HepG2 (cell line): Measurements from ENCODE around the gene IL32. TPM values are rescaled to one million over a fixed set of nuclear protein-coding genes. Genes with fewer than 3 reads are reported as not detected.
A peak's percentile ranks its signal among the peaks of the same experiment; 100 is the strongest.

Experiments
- AHDC1 ChIP-seq: sonication (generic); formaldehyde crosslinking; IDR thresholded peaks from 2 replicates; pipeline ENCODE4 v1.5.1; 2020; ENCODE audit warnings: mild to moderate bottlenecking, missing genetic modification reagents, borderline replicate concordance
- CHCHD3 ChIP-seq: sonication (generic); formaldehyde crosslinking; IDR thresholded peaks from 2 replicates; pipeline ENCODE4 v1.8.0; 2022; ENCODE audit warnings: mild to moderate bottlenecking, missing genetic modification reagents, moderate library complexity
- EEA1 ChIP-seq: sonication (generic); formaldehyde crosslinking; IDR thresholded peaks from 2 replicates; pipeline ENCODE4 v1.5.1; 2020; ENCODE audit warnings: mild to moderate bottlenecking, missing genetic modification reagents, borderline replicate concordance
- KLF16 ChIP-seq, 2 experiments: sonication (generic) in 1 of 2; formaldehyde crosslinking in 1 of 2; IDR thresholded peaks; 2 replicates each; pipeline versions ENCODE4 v1.6.1 to v1.8.0; 2016 to 2023; ENCODE audit warnings: missing genetic modification reagents in 2 of 2, missing compliant biosample characterization in 1 of 2
- MED13 ChIP-seq: sonication (generic); formaldehyde crosslinking; IDR thresholded peaks from 2 replicates; pipeline ENCODE4 v1.5.0; 2020; ENCODE audit warnings: missing genetic modification reagents
- MEF2D ChIP-seq: sonication (generic); formaldehyde crosslinking; IDR thresholded peaks from 2 replicates; pipeline ENCODE4 v1.5.1; 2020; ENCODE audit warnings: mild to moderate bottlenecking, missing genetic modification reagents
- MTA1 ChIP-seq: sonication (generic); formaldehyde crosslinking; IDR thresholded peaks from 2 replicates; pipeline ENCODE4 v1.4.0; 2020; ENCODE audit warnings: missing genetic modification reagents, mild to moderate bottlenecking, borderline replicate concordance
- MTERF4 ChIP-seq: sonication (generic); formaldehyde crosslinking; IDR thresholded peaks from 2 replicates; pipeline ENCODE4 v1.8.0; 2023; ENCODE audit warnings: mild to moderate bottlenecking, missing genetic modification reagents
- RAD51 ChIP-seq: fragments of 450-650 bp; IDR thresholded peaks from 2 replicates; pipeline ENCODE4 v1.6.1; 2016; ENCODE audit warnings: borderline replicate concordance
- RCOR2 ChIP-seq: IDR thresholded peaks from 2 replicates; pipeline ENCODE4 v1.6.1; 2016; ENCODE audit warnings: missing biosample characterization, missing genetic modification reagents
- RNF2 ChIP-seq: fragments of 450-650 bp; conservative IDR thresholded peaks from 2 replicates; pipeline ENCODE4 v1.6.1; 2016; ENCODE audit warnings: low read depth
- RNF219 ChIP-seq: sonication (generic); formaldehyde crosslinking; IDR thresholded peaks from 2 replicates; pipeline ENCODE4 v1.5.0; 2020; ENCODE audit warnings: mild to moderate bottlenecking, missing genetic modification reagents
- SIX4 ChIP-seq: sonication (generic); formaldehyde crosslinking; IDR thresholded peaks from 2 replicates; pipeline ENCODE4 v1.4.0; 2020; ENCODE audit warnings: missing genetic modification reagents
- TRAFD1 ChIP-seq: sonication (generic); formaldehyde crosslinking; IDR thresholded peaks from 2 replicates; pipeline ENCODE4 v1.5.1; 2020; ENCODE audit warnings: missing genetic modification reagents, mild to moderate bottlenecking, borderline replicate concordance
- ZFP62 ChIP-seq: sonication (generic); formaldehyde crosslinking; IDR thresholded peaks from 2 replicates; pipeline ENCODE4 v1.4.0; 2020; ENCODE audit warnings: missing genetic modification reagents
- ZNF737 ChIP-seq: sonication (generic); formaldehyde crosslinking; IDR thresholded peaks from 2 replicates; pipeline ENCODE4 v1.5.0; 2020; ENCODE audit warnings: missing genetic modification reagents, mild to moderate bottlenecking, borderline replicate concordance
- ZNF746 ChIP-seq: sonication (generic); formaldehyde crosslinking; IDR thresholded peaks from 2 replicates; pipeline ENCODE4 v1.8.0; 2022; ENCODE audit warnings: mild to moderate bottlenecking, missing genetic modification reagents
- ZNF781 ChIP-seq: sonication (generic); formaldehyde crosslinking; IDR thresholded peaks from 2 replicates; pipeline ENCODE4 v1.5.1; 2020; ENCODE audit warnings: borderline replicate concordance, mild to moderate bottlenecking, missing genetic modification reagents; ENCODE audit errors: not compliant biosample characterization
- polyA plus RNA-seq, 8 experiments: library from polyadenylated mRNA; depleted of rRNA in 3 of 8; stranded (reverse) in 7 of 8; unstranded in 1 of 8; fragments of >200 nt; fragmentation: Illumina TruSeq in 4 of 8; extraction: Trizol in 4 of 8; gene quantifications; 2 replicates each; pipeline versions ENCODE4 v1.2.1 to v1.2.3, GENCODE V29; 2011 to 2016; ENCODE audit warnings: low read depth in 4 of 8, missing spikeins in 1 of 8, mixed read lengths in 1 of 8; ENCODE audit not compliant: insufficient read depth in 1 of 8
- total RNA-seq, 5 experiments: library from RNA; depleted of rRNA; stranded (reverse); fragments of >200 nt; fragmentation: Illumina TruSeq; extraction: Trizol; gene quantifications; 2 replicates each; pipeline ENCODE4 v1.2.3, GENCODE V29; 2016; ENCODE audit warnings: low read depth in 1 of 5

The IL32 gene
- total and polyA plus RNA-seq, 2 of the 13 experiments (the other 11 are each of a cell fraction or from before 2014, with no cell fraction given) = 115 to 165 TPM

- TF ChIP-seq AHDC1 (CRISPR knock-in tag) = peak; percentile 55; the same call in 1 of the 2 replicates
- TF ChIP-seq MTERF4 (CRISPR knock-in tag) = peak; percentile 25; the same call in 1 of the 2 replicates
- no peak for TF ChIP-seq CHCHD3 (CRISPR knock-in tag)
- TF ChIP-seq ZFP62 (CRISPR knock-in tag) = no peak
- peak; percentile 66 for TF ChIP-seq ZNF781 (CRISPR knock-in tag)
- no peak; the same call in 1 of the 2 replicates for TF ChIP-seq RNF219 (CRISPR knock-in tag)
- TF ChIP-seq MED13 (CRISPR knock-in tag) = 0 out of 2 replicates have a peak, but pooled peaks have one; percentile 22
- peak; percentile 59; the same call in 1 of the 2 replicates for TF ChIP-seq EEA1 (CRISPR knock-in tag)
- TF ChIP-seq MEF2D (CRISPR knock-in tag) = peak; percentile 52; the same call in 1 of the 2 replicates
- peak in 1 of 2 experiments; percentile 77; a peak in 1 of 4 replicates for TF ChIP-seq KLF16 (CRISPR knock-in tag; IDR thresholded peaks at IDR 0.05)
- TF ChIP-seq RCOR2 (CRISPR knock-in tag) = 0 out of 2 replicates have a peak, but pooled peaks have one; percentile 32
- no peak; the same call in 1 of the 2 replicates for TF ChIP-seq ZNF737 (CRISPR knock-in tag)
- TF ChIP-seq RNF2 = 0 out of 2 replicates have a peak, but pooled peaks have one; percentile 65
- TF ChIP-seq RAD51 = no peak
- peak; percentile 44 for TF ChIP-seq ZNF746 (CRISPR knock-in tag)
- TF ChIP-seq MTA1 = peak; percentile 66
- no peak for TF ChIP-seq TRAFD1 (CRISPR knock-in tag)
- no peak for TF ChIP-seq SIX4 (CRISPR knock-in tag)
Observed at GRCh38 chr16:3065069-3065741, at the start of gene IL32 (continued).
